Activated naive CD4-positive, alpha-beta T cell treated with anti-CD3 and anti-CD28 coated beads for 36 hours (primary cell): ENCODE data around the gene CCDC197. TPM values are rescaled to one million over a fixed set of nuclear protein-coding genes. Genes with fewer than 3 reads are reported as not detected.

Experiments
- CTCF ChIA-PET: fragments of 350-600 bp; sonication (Branson Sonifier 250); formaldehyde crosslinking; loops from one replicate; lab custom pipeline; 2021; ENCODE audit warnings: antibody characterized with exemption; lab: Charles Lee
- DNase-seq: peaks from one replicate; pipeline ENCODE4 v3.0.0-alpha.2; 2020
- H3K27ac Mint-ChIP-seq: one replicate; pipeline ENCODE4 v1.8.0; 2021; ENCODE audit warnings: mild to moderate bottlenecking, mixed read lengths
- H3K27me3 Mint-ChIP-seq: one replicate; pipeline ENCODE4 v1.8.0; 2021; ENCODE audit warnings: low read depth, mixed read lengths
- H3K36me3 Mint-ChIP-seq: one replicate; pipeline ENCODE4 v1.8.0; 2021; ENCODE audit warnings: low read depth, mixed read lengths
- H3K4me1 Mint-ChIP-seq: one replicate; pipeline ENCODE4 v1.8.0; 2021; ENCODE audit warnings: low read depth, mixed read lengths
- H3K4me3 Mint-ChIP-seq: one replicate; pipeline ENCODE4 v1.8.0; 2021; ENCODE audit warnings: mild to moderate bottlenecking, moderate library complexity, mixed read lengths
- H3K9me3 Mint-ChIP-seq: one replicate; pipeline ENCODE4 v1.8.0; 2021; ENCODE audit warnings: mixed read lengths
- intact Hi-C: fragments of 100-400 bp; cut with micrococcal nuclease; formaldehyde crosslinking; loops from one replicate; pipeline ENCODE4 v1.15.1; 2023
- total RNA-seq, 2 experiments: library from RNA; stranded (reverse); gene quantifications; one replicate each; pipeline ENCODE4 v1.2.3, GENCODE V29; 2021

The CCDC197 gene
- total RNA-seq, 2 experiments from 2014 or later = not detected

- Mint-ChIP-seq H3K27me3 (no peaks in the 10 kb centered on the region), H3K36me3 (no peaks in the 10 kb centered on the region), H3K9me3 (no peaks in the 10 kb centered on the region), H3K4me3 (no peak overlapping the region), H3K4me1 (peaks cover 21% of the 10 kb centered on the region), H3K27ac (no peak overlapping the region)
- DNase-seq = no peak
- intact Hi-C loops = no loop called here
- CTCF ChIA-PET = interaction anchor here (1.6 kb wide), 1 partner anchor 15 kb away, joined by 3 read pairs; no protein-coding TSS in a partner anchor
Observed at GRCh38 chr14:94030571-94030970, 33.5 kb downstream of the CCDC197 start.

GRCh38 chr14:94031161-94031882 is 34.2 kb downstream of the CCDC197 start:
- no peaks in the 10 kb centered on the region for H3K27me3 Mint-ChIP-seq
- CTCF ChIA-PET = interaction anchor here (1.1 to 9.2 kb wide), 2 partner anchors 101 to 106 kb away, joined by 3 to 108 read pairs; no protein-coding TSS in a partner anchor
- H3K9me3 Mint-ChIP-seq = no peaks in the 10 kb centered on the region
- no peak overlapping the region for H3K27ac Mint-ChIP-seq
- no peaks in the 10 kb centered on the region for H3K36me3 Mint-ChIP-seq
- peaks cover 15% of the 10 kb centered on the region for H3K4me1 Mint-ChIP-seq
- no peak for DNase-seq
- intact Hi-C loops = no loop called here
- no peak overlapping the region for H3K4me3 Mint-ChIP-seq

GRCh38 chr14:94031883-94032279 is 34.8 kb downstream of the CCDC197 start:
- no peaks in the 10 kb centered on the region for H3K9me3 Mint-ChIP-seq
- no peaks in the 10 kb centered on the region for H3K27me3 Mint-ChIP-seq
- CTCF ChIA-PET = interaction anchor here (0.8 to 9.2 kb wide), 3 partner anchors 100 to 112 kb away, joined by 3 to 108 read pairs (median 4); no protein-coding TSS in a partner anchor
- intact Hi-C loops = no loop called here
- no peaks in the 10 kb centered on the region for H3K36me3 Mint-ChIP-seq
- H3K4me1 Mint-ChIP-seq = peaks cover 18% of the 10 kb centered on the region
- no peak overlapping the region for H3K4me3 Mint-ChIP-seq
- DNase-seq = no peak
- H3K27ac Mint-ChIP-seq = no peak overlapping the region

GRCh38 chr14:94034886-94035285 is 37.8 kb downstream of the CCDC197 start:
- H3K27ac Mint-ChIP-seq = no peak overlapping the region
- no peak overlapping the region for H3K4me3 Mint-ChIP-seq
- H3K36me3 Mint-ChIP-seq = no peaks in the 10 kb centered on the region
- no peaks in the 10 kb centered on the region for H3K9me3 Mint-ChIP-seq
- H3K27me3 Mint-ChIP-seq = no peaks in the 10 kb centered on the region
- H3K4me1 Mint-ChIP-seq = peaks cover 3% of the 10 kb centered on the region
- CTCF ChIA-PET = interaction anchor here (0.9 to 9.2 kb wide), 18 partner anchors 7 to 514 kb away, joined by 3 to 108 read pairs (median 10); partner anchors contain the start of genes DDX24, IFI27L1, IFI27L2 and OTUB2
- intact Hi-C loops = no loop called here
- no peak for DNase-seq

- CTCF ChIA-PET = interaction anchor here (0.8 to 9.2 kb wide), 29 partner anchors 9 to 449 kb away, joined by 3 to 108 read pairs (median 7); partner anchors contain the start of genes DDX24, IFI27L1, IFI27L2 and OTUB2
- Mint-ChIP-seq H3K36me3 (no peaks in the 10 kb centered on the region), H3K27ac (no peak overlapping the region)
Observed at GRCh38 chr14:94036313-94037167, 39.4 kb downstream of the CCDC197 start.

GRCh38 chr14:94037954-94038353 is 40.9 kb downstream of the CCDC197 start:
- intact Hi-C loops = loop anchor here (2.0 kb wide), 2 partner anchors 91 to 269 kb away; partner anchors contain the start of gene IFI27L2
- Mint-ChIP-seq H3K4me1 (peaks cover 3% of the 10 kb centered on the region), H3K27ac (no peak overlapping the region), H3K9me3 (no peaks in the 10 kb centered on the region), H3K4me3 (no peak overlapping the region), H3K36me3 (no peaks in the 10 kb centered on the region), H3K27me3 (no peaks in the 10 kb centered on the region)
- CTCF ChIA-PET = interaction anchor here (0.7 to 9.2 kb wide), 8 partner anchors 11 to 124 kb away, joined by 3 to 108 read pairs (median 5); partner anchors contain the start of gene IFI27
- no peak for DNase-seq

More at GRCh38 chr14:94036313-94037167, 39.4 kb downstream of the CCDC197 start:
- intact Hi-C loops = loop anchor here (1.0 to 2.0 kb wide), 5 partner anchors 92 to 450 kb away; partner anchors contain the start of gene IFI27L2
- no peaks in the 10 kb centered on the region for H3K27me3 Mint-ChIP-seq
- H3K4me3 Mint-ChIP-seq = no peak overlapping the region
- no peaks in the 10 kb centered on the region for H3K9me3 Mint-ChIP-seq
- peak; percentile 88 for DNase-seq
- H3K4me1 Mint-ChIP-seq = peaks cover 3% of the 10 kb centered on the region

GRCh38 chr14:94038510-94038909 is 41.4 kb downstream of the CCDC197 start:
- H3K27me3 Mint-ChIP-seq = no peaks in the 10 kb centered on the region
- CTCF ChIA-PET = interaction anchor here (0.8 to 9.2 kb wide), 5 partner anchors 45 to 124 kb away, joined by 3 to 108 read pairs (median 3); no protein-coding TSS in a partner anchor
- H3K27ac Mint-ChIP-seq = no peak overlapping the region
- no peaks in the 10 kb centered on the region for H3K9me3 Mint-ChIP-seq
- no peak for DNase-seq
- intact Hi-C loops = no loop called here
- H3K4me1 Mint-ChIP-seq = peaks cover 3% of the 10 kb centered on the region
- H3K4me3 Mint-ChIP-seq = no peak overlapping the region
- no peaks in the 10 kb centered on the region for H3K36me3 Mint-ChIP-seq

GRCh38 chr14:94038921-94039629 is 42.0 kb downstream of the CCDC197 start:
- peaks cover 3% of the 10 kb centered on the region for H3K4me1 Mint-ChIP-seq
- DNase-seq = no peak
- intact Hi-C loops = no loop called here
- no peaks in the 10 kb centered on the region for H3K36me3 Mint-ChIP-seq
- no peak overlapping the region for H3K27ac Mint-ChIP-seq
- H3K27me3 Mint-ChIP-seq = no peaks in the 10 kb centered on the region
- no peak overlapping the region for H3K4me3 Mint-ChIP-seq
- CTCF ChIA-PET = interaction anchor here (0.8 to 9.2 kb wide), 4 partner anchors 69 to 123 kb away, joined by 3 to 108 read pairs (median 3); no protein-coding TSS in a partner anchor
- no peaks in the 10 kb centered on the region for H3K9me3 Mint-ChIP-seq

GRCh38 chr14:94040247-94040646 is 43.1 kb downstream of the CCDC197 start:
- peaks cover 3% of the 10 kb centered on the region for H3K4me1 Mint-ChIP-seq
- intact Hi-C loops = no loop called here
- H3K27ac Mint-ChIP-seq = no peak overlapping the region
- no peak overlapping the region for H3K4me3 Mint-ChIP-seq
- H3K9me3 Mint-ChIP-seq = no peaks in the 10 kb centered on the region
- H3K36me3 Mint-ChIP-seq = no peaks in the 10 kb centered on the region
- CTCF ChIA-PET = interaction anchor here (0.9 to 9.2 kb wide), 2 partner anchors 97 to 100 kb away, joined by 3 to 108 read pairs; no protein-coding TSS in a partner anchor
- no peaks in the 10 kb centered on the region for H3K27me3 Mint-ChIP-seq
- DNase-seq = no peak

GRCh38 chr14:94040796-94041195 is 43.7 kb downstream of the CCDC197 start:
- Mint-ChIP-seq H3K27me3 (no peaks in the 10 kb centered on the region), H3K27ac (no peak overlapping the region), H3K9me3 (no peaks in the 10 kb centered on the region), H3K36me3 (no peaks in the 10 kb centered on the region), H3K4me1 (peaks cover 3% of the 10 kb centered on the region), H3K4me3 (no peak overlapping the region)
- CTCF ChIA-PET = no interaction called here
- intact Hi-C loops = no loop called here
- no peak for DNase-seq

GRCh38 chr14:94041551-94042346 is 44.6 kb downstream of the CCDC197 start:
- intact Hi-C loops = no loop called here
- Mint-ChIP-seq H3K36me3 (no peaks in the 10 kb centered on the region), H3K27me3 (no peaks in the 10 kb centered on the region), H3K4me1 (peaks cover under 1% of the 10 kb centered on the region), H3K27ac (no peak overlapping the region), H3K9me3 (no peaks in the 10 kb centered on the region), H3K4me3 (no peak overlapping the region)
- CTCF ChIA-PET = no interaction called here
- no peak for DNase-seq
